OCI-LY3 (cell line): ENCODE data around the gene FKBP5.

Experiments used
- CTCF ChIP-seq: fragments of 200-600, 300-600 bp; sonication (generic); IDR thresholded peaks from 2 replicates; pipeline ENCODE4 v1.5.1; 2014; ENCODE audit warnings: antibody characterized with exemption, low read length, low read depth
- EZH2phosphoT487 ChIP-seq: fragments of 200-600 bp; shearing (Covaris generic); IDR thresholded peaks from 2 replicates; pipeline ENCODE4 v1.6.1; 2018; ENCODE audit warnings: antibody characterized with exemption, mixed run types, low read depth

GRCh38 chr6:35594503-35595186, 94.1 kb downstream of the FKBP5 start:
- TF ChIP-seq CTCF (no peak), EZH2phosphoT487 (no peak)
